ENCODE results near the gene CD44.
"Not testable (repeated sequence)": the region's sequence is repeated elsewhere in the genome, so short reads cannot be mapped to it uniquely, and the experiment has no call there.

CD44 gene

GRCh38 chr11:35226756-35227155, 87.8 kb downstream of the CD44 start:
- not testable (repeated sequence) for H3K9ac ChIP-seq (ENCODE audit: low read depth, low read length); H3K9me3 ChIP-seq (replicated peaks; ENCODE audit: low read length); H3K27me3 ChIP-seq (ENCODE audit: control insufficient read depth, insufficient read depth, low read length); H3K4me1 ChIP-seq (ENCODE audit: control insufficient read depth, insufficient read depth, low read length); H3K4me3 ChIP-seq (ENCODE audit: low read length); H3K4me2 ChIP-seq (ENCODE audit: low read length)
- peaks cover 96% of the 10 kb centered on the region for H3K36me3 ChIP-seq (ENCODE audit: insufficient read depth, low read length)

GRCh38 chr11:35227576-35228327, 88.8 kb downstream of the CD44 start:
- H3K27me3 ChIP-seq (ENCODE audit: control insufficient read depth, insufficient read depth, low read length), result no peaks in the 10 kb centered on the region
- peaks cover 98% of the 10 kb centered on the region for H3K36me3 ChIP-seq (ENCODE audit: insufficient read depth, low read length)
- no peaks in the 10 kb centered on the region for H3K4me1 ChIP-seq (ENCODE audit: control insufficient read depth, insufficient read depth, low read length)
- H3K4me2 ChIP-seq (ENCODE audit: low read length), result no peak overlapping the region
- H3K9ac ChIP-seq (ENCODE audit: low read depth, low read length), result no peak overlapping the region
- no peak overlapping the region for H3K4me3 ChIP-seq (ENCODE audit: low read length)
- H3K9me3 ChIP-seq (replicated peaks; ENCODE audit: low read length), result no peaks in the 10 kb centered on the region

GRCh38 chr11:35228328-35228725, 89.4 kb downstream of the CD44 start:
- no peak overlapping the region for H3K9ac ChIP-seq (ENCODE audit: low read depth, low read length)
- no peaks in the 10 kb centered on the region for H3K4me1 ChIP-seq (ENCODE audit: control insufficient read depth, insufficient read depth, low read length)

DNA sequence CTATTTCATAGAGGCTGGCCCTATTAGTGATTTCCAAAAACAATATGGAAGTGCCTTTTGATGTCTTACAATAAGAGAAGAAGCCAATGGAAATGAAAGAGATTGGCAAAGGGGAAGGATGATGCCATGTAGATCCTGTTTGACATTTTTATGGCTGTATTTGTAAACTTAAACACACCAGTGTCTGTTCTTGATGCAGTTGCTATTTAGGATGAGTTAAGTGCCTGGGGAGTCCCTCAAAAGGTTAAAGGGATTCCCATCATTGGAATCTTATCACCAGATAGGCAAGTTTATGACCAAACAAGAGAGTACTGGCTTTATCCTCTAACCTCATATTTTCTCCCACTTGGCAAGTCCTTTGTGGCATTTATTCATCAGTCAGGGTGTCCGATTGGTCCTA, 91.4 kb downstream of the CD44 start:
- H3K36me3 ChIP-seq (ENCODE audit: insufficient read depth, low read length), result peaks cover 75% of the 10 kb centered on the region
- no peak overlapping the region for H3K4me3 ChIP-seq (ENCODE audit: low read length)
- no peak overlapping the region for H3K9ac ChIP-seq (ENCODE audit: low read depth, low read length)
- H3K4me1 ChIP-seq (ENCODE audit: control insufficient read depth, insufficient read depth, low read length), result no peaks in the 10 kb centered on the region
- H3K9me3 ChIP-seq (replicated peaks; ENCODE audit: low read length), result no peaks in the 10 kb centered on the region
- H3K4me2 ChIP-seq (ENCODE audit: low read length), result no peak overlapping the region
- H3K27me3 ChIP-seq (ENCODE audit: control insufficient read depth, insufficient read depth, low read length), result no peaks in the 10 kb centered on the region

More at GRCh38 chr11:35228328-35228725, 89.4 kb downstream of the CD44 start:
- H3K4me2 ChIP-seq (ENCODE audit: low read length), result no peak overlapping the region
- peaks cover 95% of the 10 kb centered on the region for H3K36me3 ChIP-seq (ENCODE audit: insufficient read depth, low read length)
- H3K4me3 ChIP-seq (ENCODE audit: low read length), result no peak overlapping the region
- H3K9me3 ChIP-seq (replicated peaks; ENCODE audit: low read length), result no peaks in the 10 kb centered on the region
- no peaks in the 10 kb centered on the region for H3K27me3 ChIP-seq (ENCODE audit: control insufficient read depth, insufficient read depth, low read length)

DNA sequence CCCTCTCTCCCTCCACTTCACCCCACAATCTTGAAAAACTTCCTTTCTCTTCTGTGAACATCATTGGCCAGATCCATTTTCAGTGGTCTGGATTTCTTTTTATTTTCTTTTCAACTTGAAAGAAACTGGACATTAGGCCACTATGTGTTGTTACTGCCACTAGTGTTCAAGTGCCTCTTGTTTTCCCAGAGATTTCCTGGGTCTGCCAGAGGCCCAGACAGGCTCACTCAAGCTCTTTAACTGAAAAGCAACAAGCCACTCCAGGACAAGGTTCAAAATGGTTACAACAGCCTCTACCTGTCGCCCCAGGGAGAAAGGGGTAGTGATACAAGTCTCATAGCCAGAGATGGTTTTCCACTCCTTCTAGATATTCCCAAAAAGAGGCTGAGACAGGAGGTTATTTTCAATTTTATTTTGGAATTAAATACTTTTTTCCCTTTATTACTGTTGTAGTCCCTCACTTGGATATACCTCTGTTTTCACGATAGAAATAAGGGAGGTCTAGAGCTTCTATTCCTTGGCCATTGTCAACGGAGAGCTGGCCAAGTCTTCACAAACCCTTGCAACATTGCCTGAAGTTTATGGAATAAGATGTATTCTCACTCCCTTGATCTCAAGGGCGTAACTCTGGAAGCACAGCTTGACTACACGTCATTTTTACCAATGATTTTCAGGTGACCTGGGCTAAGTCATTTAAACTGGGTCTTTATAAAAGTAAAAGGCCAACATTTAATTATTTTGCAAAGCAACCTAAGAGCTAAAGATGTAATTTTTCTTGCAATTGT, 92.3 kb downstream of the CD44 start:
- no peak overlapping the region for H3K4me3 ChIP-seq (ENCODE audit: low read length)
- no peak overlapping the region for H3K9ac ChIP-seq (ENCODE audit: low read depth, low read length)
- H3K36me3 ChIP-seq (ENCODE audit: insufficient read depth, low read length), result peaks cover 68% of the 10 kb centered on the region
- peaks cover 2% of the 10 kb centered on the region for H3K4me1 ChIP-seq (ENCODE audit: control insufficient read depth, insufficient read depth, low read length)
- no peak overlapping the region for H3K4me2 ChIP-seq (ENCODE audit: low read length)
- no peaks in the 10 kb centered on the region for H3K9me3 ChIP-seq (replicated peaks; ENCODE audit: low read length)
- H3K27me3 ChIP-seq (ENCODE audit: control insufficient read depth, insufficient read depth, low read length), result no peaks in the 10 kb centered on the region

DNA sequence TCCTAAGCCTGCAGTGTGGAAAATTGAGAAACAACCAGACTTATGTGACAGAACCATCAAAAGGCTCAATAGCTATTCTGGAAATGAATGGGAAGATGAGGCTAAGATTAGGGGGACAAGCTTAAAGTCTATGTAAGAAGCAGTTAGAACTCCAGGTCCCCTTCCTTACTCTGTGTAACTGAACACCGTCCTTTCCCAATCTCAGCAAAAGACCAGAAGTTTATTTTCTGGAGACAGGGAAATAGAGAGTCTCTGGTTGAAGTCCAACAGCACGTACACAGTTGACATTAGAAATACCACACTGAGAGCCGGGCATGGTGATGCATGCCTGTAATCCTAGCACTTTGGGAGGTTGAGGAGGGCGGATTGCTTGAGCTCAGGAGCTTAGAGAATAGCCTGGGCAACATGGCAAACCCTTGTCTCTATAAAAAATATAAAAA, 93.9 kb downstream of the CD44 start:
- no peaks in the 10 kb centered on the region for H3K9me3 ChIP-seq (replicated peaks; ENCODE audit: low read length)
- no peak overlapping the region for H3K9ac ChIP-seq (ENCODE audit: low read depth, low read length)
- H3K36me3 ChIP-seq (ENCODE audit: insufficient read depth, low read length), result peaks cover 51% of the 10 kb centered on the region
- H3K4me1 ChIP-seq (ENCODE audit: control insufficient read depth, insufficient read depth, low read length), result peaks cover 11% of the 10 kb centered on the region
- H3K4me3 ChIP-seq (ENCODE audit: low read length), result no peak overlapping the region
- H3K27me3 ChIP-seq (ENCODE audit: control insufficient read depth, insufficient read depth, low read length), result no peaks in the 10 kb centered on the region
- no peak overlapping the region for H3K4me2 ChIP-seq (ENCODE audit: low read length)

DNA sequence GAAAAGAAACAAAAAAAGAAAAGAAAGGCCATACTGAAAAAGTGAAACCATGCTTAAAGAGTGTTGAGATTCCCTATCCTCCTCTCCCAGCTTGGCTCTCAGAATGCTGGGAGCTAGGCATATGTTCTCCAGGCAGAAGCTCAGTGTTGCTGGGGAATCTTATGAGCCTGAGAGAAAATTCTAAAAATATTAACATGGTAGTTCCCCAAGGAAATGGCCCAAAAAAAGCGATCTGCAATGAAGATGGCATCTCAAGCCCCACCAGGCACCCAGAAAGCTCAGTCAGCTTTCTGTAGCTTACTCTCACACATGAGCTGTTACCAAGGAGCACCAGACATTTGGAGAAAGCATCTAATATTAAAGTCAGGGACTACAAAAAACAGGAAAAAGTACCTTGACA, 94.5 kb downstream of the CD44 start:
- Histone ChIP-seq H3K4me2 (ENCODE audit: low read length) (no peak overlapping the region), H3K27me3 (ENCODE audit: control insufficient read depth, insufficient read depth, low read length) (no peaks in the 10 kb centered on the region), H3K4me3 (ENCODE audit: low read length) (no peak overlapping the region), H3K9ac (ENCODE audit: low read depth, low read length) (no peak overlapping the region), H3K36me3 (ENCODE audit: insufficient read depth, low read length) (peaks cover 45% of the 10 kb centered on the region), H3K9me3 (replicated peaks; ENCODE audit: low read length) (no peaks in the 10 kb centered on the region), H3K4me1 (ENCODE audit: control insufficient read depth, insufficient read depth, low read length) (peaks cover 11% of the 10 kb centered on the region)

DNA sequence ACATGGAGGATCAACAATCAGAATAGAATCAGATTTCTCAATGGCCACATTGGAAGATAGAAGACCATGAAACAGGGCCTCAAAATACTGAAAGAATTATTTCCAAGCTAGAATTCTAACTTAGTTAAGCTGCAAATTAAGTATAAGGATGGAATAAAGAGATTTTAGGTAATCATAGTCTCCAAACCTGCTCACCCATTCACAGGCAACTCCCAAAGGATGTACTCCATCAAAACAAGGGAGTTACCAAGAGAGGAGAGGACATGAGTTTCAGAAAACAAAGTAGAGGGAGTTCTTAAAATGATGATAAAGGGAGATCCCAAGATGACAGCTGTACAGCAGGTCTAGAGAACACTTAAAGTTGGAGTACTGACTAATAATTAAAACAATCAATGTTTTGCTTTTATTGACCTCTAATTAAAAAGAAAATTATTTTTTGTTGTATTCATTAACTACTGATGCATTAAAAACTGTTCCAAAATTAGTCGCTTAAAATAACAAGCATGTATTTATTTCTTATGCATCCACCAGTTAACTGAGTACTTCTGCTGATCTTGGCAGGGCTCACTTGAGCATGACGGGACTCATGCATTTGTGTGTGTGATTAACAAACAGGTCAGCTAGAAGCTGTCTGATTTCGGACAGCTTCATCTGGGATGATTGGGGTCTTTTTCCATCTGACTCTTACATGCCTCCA, 95.6 kb downstream of the CD44 start:
- Histone ChIP-seq H3K27me3 (ENCODE audit: control insufficient read depth, insufficient read depth, low read length) (no peaks in the 10 kb centered on the region), H3K4me3 (ENCODE audit: low read length) (no peak overlapping the region), H3K4me1 (ENCODE audit: control insufficient read depth, insufficient read depth, low read length) (peaks cover 11% of the 10 kb centered on the region), H3K4me2 (ENCODE audit: low read length) (no peak overlapping the region), H3K36me3 (ENCODE audit: insufficient read depth, low read length) (peaks cover 34% of the 10 kb centered on the region), H3K9ac (ENCODE audit: low read depth, low read length) (no peak overlapping the region), H3K9me3 (replicated peaks; ENCODE audit: low read length) (no peaks in the 10 kb centered on the region)

- Histone ChIP-seq H3K9me3 (replicated peaks; ENCODE audit: low read length) (no peaks in the 10 kb centered on the region), H3K4me2 (ENCODE audit: low read length) (no peak overlapping the region), H3K9ac (ENCODE audit: low read depth, low read length) (no peak overlapping the region), H3K36me3 (ENCODE audit: insufficient read depth, low read length) (peaks cover 29% of the 10 kb centered on the region), H3K4me1 (ENCODE audit: control insufficient read depth, insufficient read depth, low read length) (peaks cover 11% of the 10 kb centered on the region), H3K27me3 (ENCODE audit: control insufficient read depth, insufficient read depth, low read length) (no peaks in the 10 kb centered on the region), H3K4me3 (ENCODE audit: low read length) (no peak overlapping the region)
Observed at GRCh38 chr11:35235157-35235468, 96.1 kb downstream of the CD44 start.

DNA sequence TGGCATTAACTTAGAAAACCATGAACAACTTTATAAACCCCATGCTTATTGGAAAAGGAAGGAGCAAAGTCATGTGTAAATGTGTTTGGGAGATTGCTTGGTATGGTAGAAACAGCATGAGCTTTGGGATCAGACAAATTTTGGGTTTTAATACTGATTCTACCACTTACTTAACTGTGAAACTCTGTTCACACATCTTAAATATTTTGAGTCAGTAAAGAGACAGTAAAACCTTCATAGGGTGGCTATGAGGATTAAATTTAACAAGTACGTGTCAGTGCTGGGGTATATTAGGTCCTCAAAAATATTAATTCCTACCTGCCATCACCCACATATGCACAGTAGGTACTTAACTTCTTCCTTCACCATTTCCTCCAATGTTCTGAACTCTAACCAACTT, 96.5 kb downstream of the CD44 start:
- Histone ChIP-seq H3K36me3 (ENCODE audit: insufficient read depth, low read length) (peaks cover 25% of the 10 kb centered on the region), H3K9me3 (replicated peaks; ENCODE audit: low read length) (no peaks in the 10 kb centered on the region), H3K9ac (ENCODE audit: low read depth, low read length) (no peak overlapping the region), H3K4me2 (ENCODE audit: low read length) (no peak overlapping the region), H3K27me3 (ENCODE audit: control insufficient read depth, insufficient read depth, low read length) (no peaks in the 10 kb centered on the region), H3K4me1 (ENCODE audit: control insufficient read depth, insufficient read depth, low read length) (peaks cover 11% of the 10 kb centered on the region), H3K4me3 (ENCODE audit: low read length) (no peak overlapping the region)

GRCh38 chr11:35235936-35236666, 97.1 kb downstream of the CD44 start:
- Histone ChIP-seq H3K9ac (ENCODE audit: low read depth, low read length) (no peak overlapping the region), H3K27me3 (ENCODE audit: control insufficient read depth, insufficient read depth, low read length) (no peaks in the 10 kb centered on the region), H3K36me3 (ENCODE audit: insufficient read depth, low read length) (peaks cover 19% of the 10 kb centered on the region), H3K4me3 (ENCODE audit: low read length) (no peak overlapping the region), H3K4me2 (ENCODE audit: low read length) (no peak overlapping the region), H3K9me3 (replicated peaks; ENCODE audit: low read length) (no peaks in the 10 kb centered on the region), H3K4me1 (ENCODE audit: control insufficient read depth, insufficient read depth, low read length) (peaks cover 11% of the 10 kb centered on the region)

Data from skeletal muscle satellite cell (primary cell).